Measurements from ENCODE around the gene RNF26.

The RNF26 gene

GRCh38 chr11:119363851-119364590 is 29.7 kb downstream of the RNF26 start:
- DNase-seq (ENCODE audit: low read depth in 2 of 2), result peak in 1 of 2 donors; percentile 42
- peak overlapping the region; percentile 11 to 14 for H3K4me3 ChIP-seq (replicated peaks in 1 of 2; ENCODE audit: low read depth in 2 of 2, low read length in 2 of 2)
- no peak for TF ChIP-seq CTCF (IDR thresholded peaks at IDR 0.05; ENCODE audit: low read depth, low read length)

DNA sequence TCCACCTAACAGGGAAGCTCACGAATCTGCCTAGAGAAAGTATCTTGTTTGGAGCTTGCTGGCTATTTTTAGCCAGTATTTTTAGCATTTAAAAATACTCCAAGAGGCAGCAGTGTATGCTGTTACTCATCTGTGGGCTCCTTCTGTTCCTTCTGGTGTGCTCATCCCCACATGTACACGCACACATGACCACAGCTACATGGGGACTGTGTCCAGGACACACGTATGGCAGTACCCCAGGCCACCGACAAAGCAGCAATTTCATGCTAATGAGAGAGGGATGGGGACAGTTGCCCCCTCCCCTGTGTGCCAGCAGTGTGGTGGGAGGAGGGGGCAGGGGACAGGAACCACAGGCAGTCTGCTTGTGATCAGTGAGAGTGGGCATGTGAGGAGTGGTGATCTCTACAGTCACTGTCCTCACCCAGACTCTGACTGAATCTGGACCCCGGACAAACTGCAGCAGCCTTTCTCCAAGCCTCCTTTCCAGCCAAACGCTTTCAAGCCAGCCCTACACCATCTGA is 30.8 kb downstream of the RNF26 start:
- TF ChIP-seq CTCF (IDR thresholded peaks at IDR 0.05; ENCODE audit: low read depth, low read length), result no peak
- peak in 1 of 2 donors; percentile 35 for DNase-seq (ENCODE audit: low read depth in 2 of 2)
- no peak overlapping the region for H3K4me3 ChIP-seq (replicated peaks in 1 of 2; ENCODE audit: low read depth in 2 of 2, low read length in 2 of 2)

DNA sequence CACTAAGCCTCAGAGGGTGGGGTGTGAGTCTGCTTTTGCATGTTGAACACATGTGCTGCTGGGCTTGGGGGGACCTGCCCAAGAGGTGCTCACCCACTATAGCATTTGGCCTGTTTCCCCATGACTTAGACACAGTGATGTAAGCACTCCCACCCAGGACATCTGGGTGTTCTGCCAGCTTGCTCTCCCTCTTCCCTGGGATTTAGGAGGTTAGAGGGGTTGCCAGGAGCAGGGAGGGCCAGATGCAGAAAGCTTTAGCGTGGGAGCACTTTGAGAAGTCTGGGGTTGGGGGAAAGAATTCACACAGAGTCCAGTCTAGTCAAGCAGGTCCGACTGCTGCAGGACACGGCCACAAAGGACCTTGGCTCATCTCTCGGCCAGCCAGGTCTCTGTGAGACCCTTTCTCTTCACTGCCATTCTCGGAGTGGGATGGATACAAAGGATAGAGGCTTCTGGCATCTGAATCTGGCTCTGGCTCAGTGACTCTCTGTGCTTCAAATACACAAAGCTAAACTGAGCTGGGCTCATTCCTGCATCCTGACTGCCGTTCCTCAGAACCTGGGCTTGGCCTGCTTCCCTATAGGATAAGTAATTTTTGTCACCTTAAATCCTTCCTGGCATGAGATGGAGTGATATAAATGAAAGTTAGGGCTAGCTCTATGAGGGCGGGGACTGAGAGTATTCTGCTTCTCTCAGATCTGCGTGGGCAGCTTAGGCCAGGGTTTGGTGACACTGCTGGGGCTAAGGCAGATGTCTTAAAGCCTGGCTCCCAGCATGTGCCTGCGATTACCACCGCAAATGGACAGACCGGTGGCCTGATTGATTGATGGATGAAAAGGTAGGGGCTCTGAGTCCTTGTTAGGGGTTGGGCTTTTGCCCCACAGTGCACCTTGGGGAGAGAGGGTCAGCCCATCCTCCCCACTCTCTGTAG is 32.6 kb downstream of the RNF26 start:
- no peak for DNase-seq (ENCODE audit: low read depth in 2 of 2)
- H3K4me3 ChIP-seq (replicated peaks in 1 of 2; ENCODE audit: low read depth in 2 of 2, low read length in 2 of 2), result no peak overlapping the region
- no peak for TF ChIP-seq CTCF (IDR thresholded peaks at IDR 0.05; ENCODE audit: low read depth, low read length)

- TF ChIP-seq CTCF (IDR thresholded peaks at IDR 0.05; ENCODE audit: low read depth, low read length), result no peak
- no peak for DNase-seq (ENCODE audit: low read depth in 2 of 2)
- H3K4me3 ChIP-seq (replicated peaks in 1 of 2; ENCODE audit: low read depth in 2 of 2, low read length in 2 of 2), result no peak overlapping the region
Observed at GRCh38 chr11:119367661-119368120, 33.4 kb downstream of the RNF26 start.

DNA sequence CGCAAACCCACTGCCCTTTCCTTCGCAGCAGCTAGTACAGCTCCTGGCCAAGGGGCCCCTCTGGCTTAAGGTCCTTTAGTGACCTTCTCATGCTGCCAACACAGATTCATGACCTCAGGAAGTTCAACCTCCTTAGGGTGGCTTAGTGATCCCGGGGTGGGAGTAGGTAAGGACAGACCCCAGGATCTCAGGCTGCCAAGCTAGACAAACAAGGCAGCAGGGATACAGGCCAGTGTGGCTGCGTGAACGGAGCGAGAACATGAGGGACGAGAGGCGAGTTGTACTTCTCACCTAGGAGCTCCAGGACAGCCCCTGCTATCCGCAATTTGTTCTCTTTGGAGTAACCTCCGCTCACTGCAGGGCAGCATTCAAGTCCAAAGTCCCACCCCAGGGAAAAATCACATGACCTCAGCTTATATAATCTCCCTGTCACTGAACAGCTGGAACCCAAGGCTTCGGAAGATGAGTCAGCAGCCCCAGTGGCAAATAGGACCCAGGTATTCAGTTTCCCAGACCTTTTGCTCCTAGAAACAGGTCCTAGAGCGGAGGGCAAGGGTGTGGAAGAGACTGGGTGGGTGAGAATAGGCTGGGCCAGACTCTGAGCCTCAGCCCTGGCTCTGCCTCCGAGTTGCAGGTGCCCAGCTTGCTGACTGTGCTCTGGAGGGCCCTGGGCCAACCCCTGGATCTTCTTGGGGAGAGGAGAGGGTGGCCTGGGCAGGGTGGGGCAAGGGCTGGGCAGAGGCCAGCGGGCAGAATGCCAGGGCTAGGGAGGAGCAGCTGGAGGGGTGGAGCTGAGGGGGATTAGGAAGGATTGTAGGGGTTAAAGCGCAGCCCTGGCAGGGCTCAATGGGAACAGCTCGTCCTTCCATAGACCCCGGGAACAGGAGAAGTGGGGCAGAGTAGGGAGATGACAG is 34.1 kb downstream of the RNF26 start:
- no peak overlapping the region for H3K4me3 ChIP-seq (replicated peaks in 1 of 2; ENCODE audit: low read depth in 2 of 2, low read length in 2 of 2)
- DNase-seq (ENCODE audit: low read depth in 2 of 2), result peak; percentile 39 to 45
- TF ChIP-seq CTCF (IDR thresholded peaks at IDR 0.05; ENCODE audit: low read depth, low read length), result no peak
